ENCODE measurements around the gene NFIC. TPM values are rescaled to one million over a fixed set of nuclear protein-coding genes. Genes with fewer than 3 reads are reported as not detected.
A peak's percentile ranks its signal among the peaks of the same experiment; 100 is the strongest.
"Not testable (repeated sequence)": the region's sequence is repeated elsewhere in the genome, so short reads cannot be mapped to it uniquely, and the experiment has no call there.

NFIC gene
- total RNA-seq, 4 donors from 2014 or later, result 55.7 to 84.5 (median 65.5) TPM

DNA sequence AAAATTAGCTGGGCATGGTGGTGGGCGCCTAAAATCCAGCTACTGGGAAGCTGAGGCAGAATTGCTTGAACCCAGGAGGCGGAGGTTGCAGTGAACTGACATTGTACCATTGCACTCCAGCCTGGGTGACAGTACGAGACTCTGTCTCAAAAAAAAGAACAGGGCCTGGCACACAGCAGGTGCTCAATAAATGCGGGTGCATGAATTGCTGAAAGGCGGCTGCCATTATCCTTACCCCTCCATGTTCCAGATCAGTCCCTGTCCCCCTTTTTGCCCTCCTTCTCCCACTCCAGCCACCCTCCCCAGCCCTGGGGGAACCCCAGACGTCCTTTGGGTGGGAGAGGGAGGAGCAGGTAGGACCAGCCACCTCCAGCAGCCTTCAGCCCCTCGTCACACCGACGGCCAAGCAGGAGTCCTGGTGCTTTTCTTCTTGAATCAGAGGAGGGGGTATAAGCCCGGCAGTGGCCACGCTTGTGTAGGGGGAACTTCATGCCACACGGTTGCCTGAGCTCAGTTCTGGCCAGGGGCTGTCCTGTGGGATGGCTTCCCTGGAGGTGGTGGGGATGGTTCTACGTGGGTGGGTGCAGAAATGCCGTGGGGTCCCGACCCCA, 20.4 kb upstream of the NFIC start:
- no peak for DNase-seq (ENCODE audit: low spot score)
- TF ChIP-seq, protein P1, sequence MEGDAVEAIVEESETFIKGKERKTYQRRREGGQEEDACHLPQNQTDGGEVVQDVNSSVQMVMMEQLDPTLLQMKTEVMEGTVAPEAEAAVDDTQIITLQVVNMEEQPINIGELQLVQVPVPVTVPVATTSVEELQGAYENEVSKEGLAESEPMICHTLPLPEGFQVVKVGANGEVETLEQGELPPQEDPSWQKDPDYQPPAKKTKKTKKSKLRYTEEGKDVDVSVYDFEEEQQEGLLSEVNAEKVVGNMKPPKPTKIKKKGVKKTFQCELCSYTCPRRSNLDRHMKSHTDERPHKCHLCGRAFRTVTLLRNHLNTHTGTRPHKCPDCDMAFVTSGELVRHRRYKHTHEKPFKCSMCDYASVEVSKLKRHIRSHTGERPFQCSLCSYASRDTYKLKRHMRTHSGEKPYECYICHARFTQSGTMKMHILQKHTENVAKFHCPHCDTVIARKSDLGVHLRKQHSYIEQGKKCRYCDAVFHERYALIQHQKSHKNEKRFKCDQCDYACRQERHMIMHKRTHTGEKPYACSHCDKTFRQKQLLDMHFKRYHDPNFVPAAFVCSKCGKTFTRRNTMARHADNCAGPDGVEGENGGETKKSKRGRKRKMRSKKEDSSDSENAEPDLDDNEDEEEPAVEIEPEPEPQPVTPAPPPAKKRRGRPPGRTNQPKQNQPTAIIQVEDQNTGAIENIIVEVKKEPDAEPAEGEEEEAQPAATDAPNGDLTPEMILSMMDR (IDR thresholded peaks at IDR 0.05), result no peak
- ATAC-seq (ENCODE audit: low FRiP score), result peak; percentile 1

DNA sequence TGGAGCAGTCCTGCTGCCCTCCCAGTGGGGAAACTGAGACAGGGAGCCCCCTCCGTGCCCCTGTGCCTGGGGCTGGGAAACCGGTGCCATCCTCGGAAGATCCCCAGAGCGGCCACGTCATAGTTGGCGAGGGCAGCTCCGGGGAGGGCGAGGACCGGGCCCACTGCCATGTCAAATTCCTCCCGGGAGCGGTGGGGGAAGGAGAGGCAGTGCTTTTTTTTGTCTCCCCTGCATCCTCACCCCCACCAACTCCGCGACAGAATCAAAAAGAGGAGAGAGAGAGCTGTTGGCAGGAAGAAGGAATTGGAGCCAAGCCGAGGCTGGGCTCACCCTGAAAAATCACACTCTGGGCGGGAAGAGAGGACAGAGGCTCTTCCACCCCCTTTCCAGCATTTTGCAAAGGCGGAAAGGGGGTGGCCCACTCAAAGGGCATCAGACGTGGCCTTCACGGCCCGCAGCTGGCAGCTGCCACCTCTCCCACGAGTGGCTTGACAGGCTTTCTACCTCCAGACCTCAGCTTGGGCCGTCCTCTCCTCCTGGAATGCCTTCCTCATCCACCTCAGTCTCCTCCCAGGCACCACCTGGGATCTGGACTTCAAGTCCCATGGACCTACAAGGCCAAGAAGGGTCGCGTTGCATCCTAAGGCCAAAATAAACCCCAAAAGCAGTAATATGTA, 19.6 kb upstream of the NFIC start:
- peak; percentile 65 for ATAC-seq (ENCODE audit: low FRiP score)

DNA sequence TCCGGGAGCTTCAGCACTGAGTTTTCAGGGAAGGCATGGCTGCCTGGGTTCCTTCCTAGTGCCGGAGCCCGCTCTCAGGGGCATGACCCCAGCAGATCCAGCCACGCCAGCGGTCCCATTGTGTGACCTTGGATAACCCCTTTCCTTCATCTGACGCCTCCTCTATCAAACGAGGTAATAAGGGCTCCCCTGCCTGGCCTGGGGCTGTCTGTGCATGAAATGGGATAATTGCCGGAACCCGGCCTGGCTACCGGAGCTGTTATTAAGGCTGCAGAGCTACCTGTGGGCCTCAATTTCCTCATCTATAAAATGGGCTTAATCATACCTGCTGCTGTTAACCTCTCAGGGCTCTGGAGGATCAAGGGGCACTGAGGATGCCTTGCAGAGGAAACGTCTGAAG, 18.3 kb upstream of the NFIC start:
- TF ChIP-seq, protein P1 (IDR thresholded peaks at IDR 0.05), result no peak
- ATAC-seq (ENCODE audit: low FRiP score), result no peak
- no peak for DNase-seq (ENCODE audit: low spot score)

More for the DNA sequence above, 19.6 kb upstream of the NFIC start:
- no peak for DNase-seq (ENCODE audit: low spot score)
- TF ChIP-seq, protein P1 (IDR thresholded peaks at IDR 0.05), result no peak

DNA sequence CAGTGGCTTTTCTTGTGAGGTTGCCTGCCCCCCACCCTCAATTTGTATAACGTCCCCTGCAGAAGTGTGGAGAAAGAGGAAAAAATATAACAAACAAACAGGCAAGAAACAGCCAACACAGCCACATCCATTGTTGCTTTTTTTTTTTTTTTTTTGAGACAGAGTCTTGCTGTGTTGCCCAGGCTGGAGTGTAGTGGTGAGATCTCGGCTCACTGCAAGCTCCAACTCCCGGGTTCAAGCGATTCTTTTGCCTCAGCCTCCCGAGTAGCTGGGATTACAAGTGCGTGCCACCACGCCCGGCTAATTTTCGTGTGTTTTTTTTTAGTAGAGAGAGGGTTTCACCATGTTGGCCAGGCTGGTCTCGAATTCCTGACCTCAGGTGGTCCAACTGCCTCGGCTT, 17.9 kb upstream of the NFIC start:
- DNase-seq (ENCODE audit: low spot score); ATAC-seq (ENCODE audit: low FRiP score): not testable (repeated sequence)

DNA sequence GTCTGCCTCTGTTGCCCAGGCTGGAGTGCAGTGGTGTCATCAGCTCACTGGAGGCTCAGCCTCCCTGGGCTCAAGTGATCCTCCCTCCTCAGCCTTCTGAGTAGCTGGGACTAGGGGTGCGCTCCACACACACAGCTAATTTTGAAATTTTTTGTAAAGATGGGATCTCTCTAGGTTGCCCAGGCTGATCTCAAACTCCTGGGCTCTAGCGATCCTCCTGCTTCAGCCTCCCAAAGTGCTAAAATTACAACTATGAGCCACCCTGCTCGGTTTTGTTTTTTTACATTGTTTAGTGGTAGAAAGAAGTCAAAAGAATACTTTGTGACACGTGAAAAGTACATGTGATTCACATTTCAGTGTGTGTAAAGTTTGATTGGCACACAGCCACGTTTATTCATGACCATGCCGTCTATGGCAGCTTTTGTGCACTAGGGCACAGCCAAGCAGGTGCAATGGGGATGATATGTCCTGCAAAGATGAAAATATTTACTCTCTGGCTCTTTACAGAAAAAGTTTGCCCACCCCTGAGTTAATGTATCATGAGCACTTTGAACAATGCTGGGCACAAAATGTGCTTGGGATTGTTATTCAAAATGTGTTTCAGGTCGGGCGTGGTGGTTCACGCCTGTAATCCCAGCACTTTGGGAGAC, 16.2 kb upstream of the NFIC start:
- no peak for DNase-seq (ENCODE audit: low spot score)
- ATAC-seq (ENCODE audit: low FRiP score), result no peak
- TF ChIP-seq, protein P1 (IDR thresholded peaks at IDR 0.05), result no peak

DNA sequence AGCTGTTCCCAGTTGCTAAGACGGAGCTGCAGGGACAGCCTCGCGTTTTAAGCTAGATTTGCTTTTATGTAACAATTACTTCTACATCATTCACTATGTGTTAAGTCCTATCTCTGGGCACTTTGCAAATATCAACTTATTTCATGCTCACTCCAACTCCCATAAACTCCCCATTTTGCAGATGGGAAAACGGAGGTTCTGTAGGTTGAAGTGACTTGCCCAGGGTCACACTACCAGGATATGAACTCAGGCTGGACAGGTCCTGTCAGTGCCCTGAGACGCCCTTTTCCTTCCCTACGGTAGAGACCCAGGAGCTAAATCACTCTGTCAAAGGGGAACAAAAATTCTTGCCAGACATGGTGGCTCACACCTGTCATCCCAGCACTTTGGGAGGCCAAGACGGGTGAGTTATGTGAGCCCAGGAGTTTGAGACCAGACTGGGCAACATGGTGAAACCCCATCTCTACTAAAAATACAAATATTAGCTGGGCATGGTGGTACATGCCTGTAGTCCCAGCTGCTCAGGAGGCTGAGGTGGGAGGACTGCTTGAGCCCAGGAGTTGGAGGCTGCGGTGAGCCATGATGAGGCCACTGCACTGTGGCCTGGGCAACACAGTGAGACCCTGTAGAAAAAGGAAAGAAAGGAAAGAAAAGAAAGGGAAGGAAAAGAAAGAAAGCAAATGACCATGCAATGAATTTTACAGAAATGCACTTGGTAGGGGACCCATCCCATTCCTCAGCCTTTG, 14.5 kb upstream of the NFIC start:
- TF ChIP-seq, protein P1 (IDR thresholded peaks at IDR 0.05), result no peak
- ATAC-seq (ENCODE audit: low FRiP score) (no peak), DNase-seq (ENCODE audit: low spot score) (no peak)

DNA sequence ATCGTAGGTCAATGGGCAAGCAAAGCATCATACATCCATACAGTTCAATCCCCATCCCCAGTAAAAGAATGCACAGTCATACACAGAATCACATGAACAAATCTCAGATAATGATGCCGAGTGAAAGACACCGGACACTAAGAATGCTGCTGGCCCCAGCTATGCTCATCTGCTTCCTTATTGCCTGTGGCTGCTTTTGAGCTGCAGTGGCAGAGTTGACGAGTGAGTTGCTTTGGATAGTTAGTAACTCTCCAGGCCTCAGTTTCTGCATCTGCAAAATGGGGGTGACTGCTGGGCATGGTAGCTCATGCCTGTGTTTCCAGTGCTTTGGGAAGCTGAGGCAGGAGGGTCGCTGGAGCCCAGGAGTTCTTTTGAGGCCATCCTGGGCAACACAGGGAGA, 12.9 kb upstream of the NFIC start:
- DNase-seq (ENCODE audit: low spot score) (no peak), ATAC-seq (ENCODE audit: low FRiP score) (no peak)
- TF ChIP-seq, protein P1 (IDR thresholded peaks at IDR 0.05), result no peak
